Measurements from ENCODE around the gene SSC5D.
A peak's percentile ranks its signal among the peaks of the same experiment; 100 is the strongest.

Gene SSC5D

GRCh38 chr19:55451163-55451964, 36.9 kb upstream of the SSC5D start (continued):
- peak; percentile 71 for TF ChIP-seq ZBTB10 (tag by site-specific recombination; IDR thresholded peaks at IDR 0.05)
- TF ChIP-seq ZNF449 (tag by site-specific recombination; IDR thresholded peaks at IDR 0.05), result no peak
- no peak for TF ChIP-seq ZNF341 (tag by site-specific recombination; IDR thresholded peaks at IDR 0.05; ENCODE audit: low read depth)
- no peak for TF ChIP-seq ZNF354C (tag by site-specific recombination; IDR thresholded peaks at IDR 0.05; ENCODE audit: borderline replicate concordance, low read depth)
- TF ChIP-seq, protein P1, sequence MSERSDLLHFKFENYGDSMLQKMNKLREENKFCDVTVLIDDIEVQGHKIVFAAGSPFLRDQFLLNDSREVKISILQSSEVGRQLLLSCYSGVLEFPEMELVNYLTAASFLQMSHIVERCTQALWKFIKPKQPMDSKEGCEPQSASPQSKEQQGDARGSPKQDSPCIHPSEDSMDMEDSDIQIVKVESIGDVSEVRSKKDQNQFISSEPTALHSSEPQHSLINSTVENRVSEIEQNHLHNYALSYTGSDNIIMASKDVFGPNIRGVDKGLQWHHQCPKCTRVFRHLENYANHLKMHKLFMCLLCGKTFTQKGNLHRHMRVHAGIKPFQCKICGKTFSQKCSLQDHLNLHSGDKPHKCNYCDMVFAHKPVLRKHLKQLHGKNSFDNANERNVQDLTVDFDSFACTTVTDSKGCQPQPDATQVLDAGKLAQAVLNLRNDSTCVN (tag by site-specific recombination; optimal IDR thresholded peaks at IDR 0.05), result peak; percentile 42
- TF ChIP-seq WT1 (tag by site-specific recombination; IDR thresholded peaks at IDR 0.05), result no peak
- TF ChIP-seq, protein P2, sequence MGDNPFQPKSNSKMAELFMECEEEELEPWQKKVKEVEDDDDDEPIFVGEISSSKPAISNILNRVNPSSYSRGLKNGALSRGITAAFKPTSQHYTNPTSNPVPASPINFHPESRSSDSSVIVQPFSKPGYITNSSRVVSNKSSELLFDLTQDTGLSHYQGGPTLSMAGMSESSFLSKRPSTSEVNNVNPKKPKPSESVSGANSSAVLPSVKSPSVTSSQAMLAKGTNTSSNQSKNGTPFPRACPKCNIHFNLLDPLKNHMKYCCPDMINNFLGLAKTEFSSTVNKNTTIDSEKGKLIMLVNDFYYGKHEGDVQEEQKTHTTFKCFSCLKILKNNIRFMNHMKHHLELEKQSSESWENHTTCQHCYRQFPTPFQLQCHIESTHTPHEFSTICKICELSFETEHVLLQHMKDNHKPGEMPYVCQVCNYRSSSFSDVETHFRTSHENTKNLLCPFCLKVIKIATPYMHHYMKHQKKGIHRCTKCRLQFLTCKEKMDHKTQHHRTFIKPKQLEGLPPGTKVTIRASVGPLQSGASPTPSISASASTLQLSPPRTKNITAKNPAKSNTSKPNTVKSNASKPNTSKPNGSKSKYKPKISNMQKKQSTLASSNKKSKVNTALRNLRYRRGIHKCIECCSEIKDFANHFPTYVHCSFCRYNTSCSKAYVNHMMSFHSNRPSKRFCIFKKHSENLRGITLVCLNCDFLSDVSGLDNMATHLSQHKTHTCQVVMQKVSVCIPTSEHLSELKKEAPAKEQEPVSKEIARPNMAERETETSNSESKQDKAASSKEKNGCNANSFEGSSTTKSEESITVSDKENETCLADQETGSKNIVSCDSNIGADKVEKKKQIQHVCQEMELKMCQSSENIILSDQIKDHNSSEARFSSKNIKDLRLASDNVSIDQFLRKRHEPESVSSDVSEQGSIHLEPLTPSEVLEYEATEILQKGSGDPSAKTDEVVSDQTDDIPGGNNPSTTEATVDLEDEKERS (tag by site-specific recombination; IDR thresholded peaks at IDR 0.05), result no peak
- TF ChIP-seq, protein P3, sequence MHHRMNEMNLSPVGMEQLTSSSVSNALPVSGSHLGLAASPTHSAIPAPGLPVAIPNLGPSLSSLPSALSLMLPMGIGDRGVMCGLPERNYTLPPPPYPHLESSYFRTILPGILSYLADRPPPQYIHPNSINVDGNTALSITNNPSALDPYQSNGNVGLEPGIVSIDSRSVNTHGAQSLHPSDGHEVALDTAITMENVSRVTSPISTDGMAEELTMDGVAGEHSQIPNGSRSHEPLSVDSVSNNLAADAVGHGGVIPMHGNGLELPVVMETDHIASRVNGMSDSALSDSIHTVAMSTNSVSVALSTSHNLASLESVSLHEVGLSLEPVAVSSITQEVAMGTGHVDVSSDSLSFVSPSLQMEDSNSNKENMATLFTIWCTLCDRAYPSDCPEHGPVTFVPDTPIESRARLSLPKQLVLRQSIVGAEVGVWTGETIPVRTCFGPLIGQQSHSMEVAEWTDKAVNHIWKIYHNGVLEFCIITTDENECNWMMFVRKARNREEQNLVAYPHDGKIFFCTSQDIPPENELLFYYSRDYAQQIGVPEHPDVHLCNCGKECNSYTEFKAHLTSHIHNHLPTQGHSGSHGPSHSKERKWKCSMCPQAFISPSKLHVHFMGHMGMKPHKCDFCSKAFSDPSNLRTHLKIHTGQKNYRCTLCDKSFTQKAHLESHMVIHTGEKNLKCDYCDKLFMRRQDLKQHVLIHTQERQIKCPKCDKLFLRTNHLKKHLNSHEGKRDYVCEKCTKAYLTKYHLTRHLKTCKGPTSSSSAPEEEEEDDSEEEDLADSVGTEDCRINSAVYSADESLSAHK (tag by site-specific recombination; IDR thresholded peaks at IDR 0.05), result no peak
- TF ChIP-seq ZNF18 (tag by site-specific recombination; IDR thresholded peaks at IDR 0.05), result no peak
- 0 out of 2 replicates have a peak, but pooled peaks have one; percentile 17 for TF ChIP-seq SP2 (tag by site-specific recombination; IDR thresholded peaks at IDR 0.05)
- TF ChIP-seq ZBTB21 (tag by site-specific recombination; IDR thresholded peaks at IDR 0.05), result no peak
- no peak for TF ChIP-seq ZNF114 (tag by site-specific recombination; IDR thresholded peaks at IDR 0.05)
